Pons (tissue), 1 donor: ENCODE data around the gene LRPAP1.
"Not testable (repeated sequence)": the region's sequence is repeated elsewhere in the genome, so short reads cannot be mapped to it uniquely, and the experiment has no call there.

Experiments
- DNase-seq: peaks from one replicate; pipeline ENCODE4 v3.0.0-alpha.2; 2016; ENCODE audit warnings: low spot score

The LRPAP1 gene

GRCh38 chr4:3518941-3519340 is 13.3 kb downstream of the LRPAP1 start:
- no peak for DNase-seq

- DNase-seq, result no peak
Measured at GRCh38 chr4:3518511-3518880, 13.7 kb downstream of the LRPAP1 start.

- no peak for DNase-seq
Measured at GRCh38 chr4:3517731-3518510, 14.3 kb downstream of the LRPAP1 start.

- DNase-seq, result no peak
Measured at GRCh38 chr4:3516836-3517730, 15.1 kb downstream of the LRPAP1 start.

- no peak for DNase-seq
Measured at GRCh38 chr4:3516061-3516835, 16.0 kb downstream of the LRPAP1 start.

GRCh38 chr4:3515646-3516045 is 16.6 kb downstream of the LRPAP1 start:
- DNase-seq, result no peak

GRCh38 chr4:3514806-3515501 is 17.3 kb downstream of the LRPAP1 start:
- DNase-seq, result no peak

GRCh38 chr4:3514221-3514780 is 17.9 kb downstream of the LRPAP1 start:
- no peak for DNase-seq

GRCh38 chr4:3513807-3514206 is 18.4 kb downstream of the LRPAP1 start:
- DNase-seq, result no peak

GRCh38 chr4:3512719-3513118 is 19.5 kb downstream of the LRPAP1 start:
- DNase-seq, result no peak

GRCh38 chr4:3512279-3512678 is 19.9 kb downstream of the LRPAP1 start:
- no peak for DNase-seq

GRCh38 chr4:3511601-3512000 is 20.6 kb downstream of the LRPAP1 start:
- DNase-seq, result not testable (repeated sequence)

- no peak for DNase-seq
Measured at GRCh38 chr4:3511187-3511586, 21.0 kb downstream of the LRPAP1 start.

GRCh38 chr4:3510481-3510880 is 21.7 kb downstream of the LRPAP1 start:
- DNase-seq, result no peak

- DNase-seq, result no peak
Measured at GRCh38 chr4:3508542-3508941, 23.7 kb downstream of the LRPAP1 start.

- DNase-seq, result no peak
Measured at GRCh38 chr4:3505231-3505630, 27.0 kb downstream of the LRPAP1 start.

GRCh38 chr4:3502941-3503936 is 29.0 kb downstream of the LRPAP1 start:
- DNase-seq, result no peak

- no peak for DNase-seq
Measured at GRCh38 chr4:3501825-3502425, 30.3 kb downstream of the LRPAP1 start.

- DNase-seq, result no peak
Measured at GRCh38 chr4:3501126-3501824, 30.9 kb downstream of the LRPAP1 start.
